GM19395 (cell line): ENCODE data around the gene ESR1.

Experiments
- ATAC-seq: cut with Tn5 transposase; IDR thresholded peaks from one replicate; pipeline ENCODE4 v1.9.1; 2021; ENCODE audit warnings: mild to moderate bottlenecking, moderate library complexity; ENCODE audit not compliant: unreplicated experiment

The ESR1 gene

GRCh38 chr6:152166897-152167296, 359.4 kb downstream of the ESR1 start:
- ATAC-seq: no peak

GRCh38 chr6:152167641-152168603, 360.4 kb downstream of the ESR1 start:
- no peak for ATAC-seq

- ATAC-seq: no peak
These were observed 362.8 kb downstream of the ESR1 start for GRCh38 chr6:152170313-152170701.

GRCh38 chr6:152170702-152171667, 363.5 kb downstream of the ESR1 start:
- ATAC-seq: peak; percentile 98

- no peak for ATAC-seq
These were observed 365.8 kb downstream of the ESR1 start for GRCh38 chr6:152173321-152173720.

- no peak for ATAC-seq
These were observed 366.5 kb downstream of the ESR1 start for GRCh38 chr6:152173957-152174356.

- ATAC-seq: no peak
These were observed 368.8 kb downstream of the ESR1 start for GRCh38 chr6:152176268-152176667.
